Upper lobe of left lung (tissue), 6 donors: ENCODE data around the gene NMT2. TPM values are rescaled to one million over a fixed set of nuclear protein-coding genes. Genes with fewer than 3 reads are reported as not detected.

ENCODE experiments used
- ATAC-seq, 2 donors: fragments of 200-7000 bp; cut with Tn5 transposase; one replicate each; pipeline ENCODE4 v1.9.1; 2022; ENCODE audit warnings: mild to moderate bottlenecking in 2 of 2, moderate library complexity in 2 of 2; ENCODE audit not compliant: low FRiP score in 2 of 2
- DNase-seq, 2 donors: peaks; one replicate each; pipeline ENCODE4 v3.0.0-alpha.2; 2019 to 2020
- H3K27ac ChIP-seq, 4 donors: fragments of 200-600 bp; sonication (generic); one replicate each; pipeline ENCODE4 v1.5.1; 2016 to 2019
- H3K27me3 ChIP-seq, 4 donors: fragments of 200-600 bp; sonication (generic); one replicate each; pipeline ENCODE4 v1.5.1; 2017 to 2019
- H3K36me3 ChIP-seq, 4 donors: fragments of 200-600 bp; sonication (generic); one replicate each; pipeline ENCODE4 v1.5.1; 2016 to 2019
- H3K4me1 ChIP-seq, 4 donors: fragments of 200-600 bp; sonication (generic); one replicate each; pipeline ENCODE4 v1.5.1; 2018 to 2019
- H3K4me3 ChIP-seq, 4 donors: fragments of 200-600 bp; sonication (generic); one replicate each; pipeline ENCODE4 v1.5.1; 2017 to 2019; ENCODE audit warnings: mild to moderate bottlenecking in 2 of 4, moderate library complexity in 1 of 4
- H3K9me3 ChIP-seq, 4 donors: fragments of 200-600 bp; sonication (generic); one replicate each; pipeline ENCODE4 v1.5.1; 2018 to 2019
- EP300 ChIP-seq, 4 donors: sonication (generic); formaldehyde crosslinking; IDR thresholded peaks; one replicate each; pipeline ENCODE4 v1.5.1; 2017; ENCODE audit warnings: antibody characterized with exemption in 4 of 4, control low read depth in 2 of 4
- POLR2A ChIP-seq, 4 donors: fragments of 450-650 bp; IDR thresholded peaks; one replicate each; pipeline ENCODE4 v1.5.1; 2016 to 2017; ENCODE audit warnings: antibody characterized with exemption in 4 of 4, mild to moderate bottlenecking in 2 of 4
- POLR2AphosphoS5 ChIP-seq, 2 donors: sonication (generic); formaldehyde crosslinking; IDR thresholded peaks; one replicate each; pipeline ENCODE4 v1.5.1; 2017; ENCODE audit warnings: antibody characterized with exemption in 2 of 2
- WGBS, 2 donors: methylation state at CpG; one replicate each; pipeline ENCODE4 v1.1.5; 2017 to 2018; 5-methylcytosine and 5-hydroxymethylcytosine counted together
- total RNA-seq, 6 donors: library from RNA; depleted of rRNA in 4 of 6; stranded (reverse); fragments of >200 nt in 4 of 6; gene quantifications; one replicate each; pipeline versions ENCODE4 v1.1.0 to v1.2.1, GENCODE V29; 2016 to 2021
- TF ChIP-seq, protein P1 (sequence below), 6 experiments: fragments of 450-650 bp in 4 of 6; fragments of 200-600 bp in 2 of 6; sonication (generic) in 2 of 6; IDR thresholded peaks; one replicate each; pipeline ENCODE4 v1.5.1; 2016 to 2019; ENCODE audit warnings: antibody characterized with exemption in 6 of 6
- donor health status: DM: no; HTN: no; CAD: no; lungs with moderate emphysema.
- donor health status: DM: no; HTN: yes; CAD: no; lungs with severe emphysema.

The NMT2 gene
- total RNA-seq, 6 donors from 2014 or later = 6.4 to 12.0 (median 8.6) TPM

DNA sequence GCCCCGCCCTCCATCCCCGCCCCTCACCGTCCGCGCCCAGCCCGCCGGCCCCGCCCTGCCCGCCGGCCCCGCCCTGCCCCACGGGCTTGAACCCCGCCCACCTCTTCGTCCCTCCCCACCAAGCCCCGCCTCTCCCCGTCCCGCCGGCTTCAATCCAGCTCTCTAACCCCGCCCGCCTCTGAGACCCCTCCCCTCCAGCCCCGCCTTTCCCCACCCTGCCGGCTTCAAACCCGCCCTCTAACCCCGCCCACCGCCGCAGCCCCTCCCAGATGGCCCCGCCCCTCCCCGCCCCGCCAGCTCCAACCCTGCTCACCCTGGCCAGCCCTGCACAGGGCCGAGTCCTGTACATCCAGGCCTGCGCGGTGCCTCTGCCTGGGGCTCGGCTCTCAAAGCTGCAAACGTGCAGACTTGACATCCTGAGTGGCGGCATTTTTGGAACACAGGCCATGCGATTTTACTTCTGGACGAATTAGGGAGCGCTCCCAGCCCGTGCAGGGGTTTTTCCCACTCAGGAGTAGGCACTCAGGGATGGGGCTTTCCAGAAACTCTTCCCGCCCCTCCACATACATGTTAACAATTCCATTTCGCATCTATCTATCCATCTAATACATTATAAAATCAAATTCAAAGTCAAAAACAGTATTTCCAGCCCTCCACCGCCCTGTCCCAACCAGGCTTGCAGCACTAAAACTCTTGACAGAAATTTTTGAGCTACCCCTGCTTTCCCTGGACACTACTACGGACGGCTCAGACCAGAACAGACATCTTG, 477 bp upstream of the NMT2 start:
- DNase-seq (peak; percentile 97), ATAC-seq (peak; percentile 94 to 99)
- Histone ChIP-seq H3K4me1 (peaks cover 20 to 27% (median 23%) of the 10 kb centered on the region in 4 donors), H3K4me3 (peak overlapping the region in 3 of 4 donors; percentile 31 to 100 (median 36)), H3K36me3 (no peaks in the 10 kb centered on the region), H3K27ac (peak overlapping the region; percentile 4 to 64 (median 29)), H3K27me3 (no peaks in the 10 kb centered on the region), H3K9me3 (no peaks in the 10 kb centered on the region)
- WGBS, 2 donors = 39 to 50% methylated on average over 9 of the region's 44 CpGs
- TF ChIP-seq EP300 (IDR thresholded peaks at IDR 0.05) (no peak), POLR2A (IDR thresholded peaks at IDR 0.05) (peak in 1 of 4 donors; percentile 13)

- H3K27me3 ChIP-seq = no peaks in the 10 kb centered on the region
- peak overlapping the region; percentile 73 to 100 (median 96) for H3K4me3 ChIP-seq
- DNase-seq (peak; percentile 48 to 89), ATAC-seq (peak; percentile 44 to 68)
- H3K9me3 ChIP-seq = no peaks in the 10 kb centered on the region
- 4 to 5% methylated on average over 13 to 43 of the region's 54 CpGs for WGBS, 2 donors
- H3K27ac ChIP-seq = peak overlapping the region; percentile 82 to 91 (median 85)
- peaks cover 20 to 27% (median 23%) of the 10 kb centered on the region in 4 donors for H3K4me1 ChIP-seq
- H3K36me3 ChIP-seq = no peaks in the 10 kb centered on the region
- no peak for TF ChIP-seq POLR2A (IDR thresholded peaks at IDR 0.05)
- no peak for TF ChIP-seq EP300 (IDR thresholded peaks at IDR 0.05)
- TF ChIP-seq, protein P1, sequence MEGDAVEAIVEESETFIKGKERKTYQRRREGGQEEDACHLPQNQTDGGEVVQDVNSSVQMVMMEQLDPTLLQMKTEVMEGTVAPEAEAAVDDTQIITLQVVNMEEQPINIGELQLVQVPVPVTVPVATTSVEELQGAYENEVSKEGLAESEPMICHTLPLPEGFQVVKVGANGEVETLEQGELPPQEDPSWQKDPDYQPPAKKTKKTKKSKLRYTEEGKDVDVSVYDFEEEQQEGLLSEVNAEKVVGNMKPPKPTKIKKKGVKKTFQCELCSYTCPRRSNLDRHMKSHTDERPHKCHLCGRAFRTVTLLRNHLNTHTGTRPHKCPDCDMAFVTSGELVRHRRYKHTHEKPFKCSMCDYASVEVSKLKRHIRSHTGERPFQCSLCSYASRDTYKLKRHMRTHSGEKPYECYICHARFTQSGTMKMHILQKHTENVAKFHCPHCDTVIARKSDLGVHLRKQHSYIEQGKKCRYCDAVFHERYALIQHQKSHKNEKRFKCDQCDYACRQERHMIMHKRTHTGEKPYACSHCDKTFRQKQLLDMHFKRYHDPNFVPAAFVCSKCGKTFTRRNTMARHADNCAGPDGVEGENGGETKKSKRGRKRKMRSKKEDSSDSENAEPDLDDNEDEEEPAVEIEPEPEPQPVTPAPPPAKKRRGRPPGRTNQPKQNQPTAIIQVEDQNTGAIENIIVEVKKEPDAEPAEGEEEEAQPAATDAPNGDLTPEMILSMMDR (IDR thresholded peaks at IDR 0.05) = peak; percentile 22 to 67 (median 50)
- TF ChIP-seq POLR2AphosphoS5 (IDR thresholded peaks at IDR 0.05) = no peak
Observed at GRCh38 chr10:15167411-15168290, 842 bp downstream of the NMT2 start.

DNA sequence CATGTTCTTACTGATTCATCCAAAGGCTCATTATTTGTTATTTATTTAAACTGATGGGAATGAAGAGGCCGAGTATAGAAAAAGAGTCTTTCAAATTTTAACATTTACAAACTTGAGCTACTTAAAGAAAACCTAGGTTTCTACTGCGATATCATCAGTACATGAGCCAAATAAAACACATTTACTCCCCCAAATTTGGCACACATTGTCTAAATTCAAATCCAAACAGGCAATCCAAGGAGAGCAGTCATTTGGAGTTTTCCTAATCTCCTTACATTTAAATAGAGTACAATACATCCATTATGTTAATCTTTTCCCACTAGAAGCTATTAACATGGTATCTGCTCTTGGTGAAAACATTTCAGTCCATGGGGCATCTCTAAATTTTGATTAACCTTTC, 2.2 kb downstream of the NMT2 start:
- H3K9me3 ChIP-seq = no peaks in the 10 kb centered on the region
- H3K4me1 ChIP-seq = peaks cover 20 to 27% (median 23%) of the 10 kb centered on the region in 4 donors
- no peak for DNase-seq
- H3K36me3 ChIP-seq = no peaks in the 10 kb centered on the region
- H3K27me3 ChIP-seq = no peaks in the 10 kb centered on the region
- WGBS, 2 donors = 87 to 90% methylated on average over 2 of the region's 2 CpGs
- H3K4me3 ChIP-seq = no peak overlapping the region
- TF ChIP-seq EP300 (IDR thresholded peaks at IDR 0.05) = no peak
- TF ChIP-seq POLR2A (IDR thresholded peaks at IDR 0.05) = no peak
- TF ChIP-seq, protein P1 (IDR thresholded peaks at IDR 0.05) = no peak
- TF ChIP-seq POLR2AphosphoS5 (IDR thresholded peaks at IDR 0.05) = no peak
- ATAC-seq = no peak
- no peak overlapping the region for H3K27ac ChIP-seq

DNA sequence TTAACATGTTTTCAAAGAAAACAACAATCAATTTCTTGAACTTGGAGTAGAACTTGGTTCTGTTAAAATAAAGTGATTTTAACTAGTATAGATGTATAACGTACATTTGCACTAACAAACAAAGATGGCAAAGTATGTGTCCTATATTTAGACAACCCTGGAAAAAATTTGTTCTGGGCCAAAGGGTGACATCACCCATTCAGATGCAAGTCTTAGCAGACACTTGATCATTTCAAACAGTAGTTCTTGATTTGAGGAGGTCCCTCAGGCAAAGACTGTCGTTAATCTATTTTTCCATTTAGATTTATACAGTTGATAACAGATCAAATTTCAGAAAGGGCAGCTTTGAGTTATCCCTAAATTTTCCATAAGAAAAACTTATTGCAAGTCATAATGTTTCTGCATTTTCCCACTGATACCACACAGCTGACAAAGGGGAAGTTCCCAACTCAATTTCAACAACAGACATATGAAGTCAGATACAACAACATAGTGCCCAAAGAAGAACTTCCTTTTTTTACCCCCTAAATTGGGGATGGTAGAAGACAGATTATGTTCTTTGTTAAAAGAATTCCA, 5.2 kb downstream of the NMT2 start:
- WGBS, 2 donors = 86 to 89% methylated on average over 2 of the region's 2 CpGs
- ATAC-seq (no peak), DNase-seq (no peak)
- Histone ChIP-seq H3K27ac (no peak overlapping the region), H3K36me3 (no peaks in the 10 kb centered on the region), H3K4me3 (no peak overlapping the region), H3K27me3 (no peaks in the 10 kb centered on the region), H3K4me1 (peaks cover 6 to 11% (median 7%) of the 10 kb centered on the region in 4 donors), H3K9me3 (no peaks in the 10 kb centered on the region)
- no peak for TF ChIP-seq POLR2AphosphoS5 (IDR thresholded peaks at IDR 0.05)
- no peak for TF ChIP-seq POLR2A (IDR thresholded peaks at IDR 0.05)
- TF ChIP-seq, protein P1 (IDR thresholded peaks at IDR 0.05) = no peak
- TF ChIP-seq EP300 (IDR thresholded peaks at IDR 0.05) = no peak

- no peaks in the 10 kb centered on the region for H3K36me3 ChIP-seq
- no peaks in the 10 kb centered on the region for H3K27me3 ChIP-seq
- no peak overlapping the region for H3K4me3 ChIP-seq
- no peak for TF ChIP-seq POLR2AphosphoS5 (IDR thresholded peaks at IDR 0.05)
- no peak for TF ChIP-seq EP300 (IDR thresholded peaks at IDR 0.05)
- no peaks in the 10 kb centered on the region for H3K4me1 ChIP-seq
- ATAC-seq (no peak), DNase-seq (no peak)
- H3K27ac ChIP-seq = no peak overlapping the region
- no peaks in the 10 kb centered on the region for H3K9me3 ChIP-seq
Observed at GRCh38 chr10:15158972-15159371, 9.5 kb downstream of the NMT2 start.
